T-helper 2 cell (primary cell): Measurements from ENCODE around the gene EXOSC9.
"Not testable (repeated sequence)": the region's sequence is repeated elsewhere in the genome, so short reads cannot be mapped to it uniquely, and the experiment has no call there.

ENCODE experiments used
- DNase-seq, 5 experiments: peaks; one replicate each; pipeline versions ENCODE4 v3.0.0 to v3.0.0-alpha.2; 2012 to 2022
- total RNA-seq, 2 donors: gene quantifications; one replicate each; lab custom pipeline; 2026; lab: John Stamatoyannopoulos, UW

The EXOSC9 gene, protein sequence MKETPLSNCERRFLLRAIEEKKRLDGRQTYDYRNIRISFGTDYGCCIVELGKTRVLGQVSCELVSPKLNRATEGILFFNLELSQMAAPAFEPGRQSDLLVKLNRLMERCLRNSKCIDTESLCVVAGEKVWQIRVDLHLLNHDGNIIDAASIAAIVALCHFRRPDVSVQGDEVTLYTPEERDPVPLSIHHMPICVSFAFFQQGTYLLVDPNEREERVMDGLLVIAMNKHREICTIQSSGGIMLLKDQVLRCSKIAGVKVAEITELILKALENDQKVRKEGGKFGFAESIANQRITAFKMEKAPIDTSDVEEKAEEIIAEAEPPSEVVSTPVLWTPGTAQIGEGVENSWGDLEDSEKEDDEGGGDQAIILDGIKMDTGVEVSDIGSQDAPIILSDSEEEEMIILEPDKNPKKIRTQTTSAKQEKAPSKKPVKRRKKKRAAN
- 96.0 to 102 reads per million in 2 donors for total RNA-seq

DNA sequence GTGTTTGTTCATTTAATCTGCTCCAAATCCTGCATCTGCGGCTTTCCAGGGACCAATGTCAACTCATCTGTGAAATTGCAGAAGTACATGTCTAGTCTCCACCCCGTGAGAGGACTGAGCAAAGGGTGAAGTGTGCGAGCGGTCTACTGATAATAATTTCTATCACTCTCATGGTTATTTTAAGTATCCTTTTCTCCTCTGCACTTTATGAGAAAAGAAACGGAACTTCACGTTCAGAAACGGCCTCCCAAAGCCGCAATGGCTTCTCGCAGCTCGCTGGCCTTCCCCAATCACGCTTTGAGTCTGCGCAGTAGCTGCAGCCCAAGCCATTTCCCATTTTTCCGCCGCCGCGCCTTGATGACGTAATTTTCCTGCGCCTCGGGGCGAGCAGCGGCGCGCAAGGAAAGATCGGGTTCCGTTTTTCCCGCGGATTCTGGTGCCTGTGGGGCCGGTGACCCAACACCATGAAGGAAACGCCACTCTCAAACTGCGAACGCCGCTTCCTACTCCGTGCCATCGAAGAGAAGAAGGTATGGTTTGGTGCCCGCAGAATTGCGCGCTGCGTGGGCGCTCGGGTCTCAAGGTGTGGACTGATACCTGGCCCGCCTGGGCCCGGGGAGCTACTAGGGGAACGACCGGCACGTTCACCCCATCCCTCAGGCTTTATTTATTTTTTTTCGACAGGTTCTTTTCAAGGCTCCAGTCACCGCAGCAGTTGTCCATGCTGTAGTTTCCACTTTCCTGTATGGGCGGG, at the start of gene EXOSC9:
Gene EXOSC9, plus strand, starts transcription at position 363 of the 754 bp plus-strand sequence. Its CDS starts 102 bp downstream, at position 465.
- DNase-seq: peak; percentile 83 to 95 (median 91)

DNA sequence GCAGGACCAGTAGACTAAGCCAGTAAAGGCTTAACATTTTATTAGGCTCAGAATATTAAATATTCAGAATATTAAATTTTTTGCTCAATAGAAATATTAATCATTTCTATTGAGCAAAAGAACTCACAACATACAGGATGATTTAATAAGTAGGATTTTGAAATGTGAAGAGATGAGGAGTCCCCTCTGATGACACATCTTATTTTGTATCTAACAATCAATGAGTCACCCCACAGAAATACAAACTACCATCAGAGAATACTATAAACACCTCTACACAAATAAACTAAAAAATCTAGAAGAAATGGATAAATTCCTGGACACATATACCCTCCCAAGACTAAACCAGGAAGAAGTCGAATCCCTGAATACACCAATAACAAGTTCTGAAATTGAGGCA, 49.0 kb upstream of the EXOSC9 start:
- DNase-seq: not testable (repeated sequence)

DNA sequence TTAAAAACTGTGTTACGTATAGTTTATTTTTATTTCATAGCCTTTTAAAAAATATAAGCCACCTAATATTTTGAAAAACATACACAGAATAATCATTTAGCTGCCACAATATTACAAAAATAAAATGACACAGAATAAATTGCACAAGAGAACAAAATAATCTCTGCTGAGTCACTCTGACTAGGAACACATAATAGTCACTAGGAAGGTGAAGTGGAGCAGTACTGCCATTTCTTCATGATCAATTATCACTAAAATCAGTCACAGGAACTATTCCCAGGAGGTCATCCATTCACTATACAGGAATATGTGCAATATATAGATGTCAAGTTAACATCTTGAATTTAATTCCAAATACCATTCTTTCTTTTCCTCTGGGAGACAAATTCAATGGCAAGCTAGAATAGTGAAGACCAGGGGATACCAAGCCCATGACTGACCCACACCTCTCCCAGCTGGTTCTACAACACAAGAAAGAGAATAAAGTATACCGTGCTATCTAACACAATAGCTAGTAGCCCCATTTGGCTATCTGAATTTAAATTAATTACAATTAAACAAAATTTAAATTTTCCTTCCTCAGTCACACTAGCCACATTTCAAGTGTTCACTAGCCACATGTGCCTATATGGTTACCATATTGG, 42.1 kb upstream of the EXOSC9 start:
- DNase-seq: no peak

DNA sequence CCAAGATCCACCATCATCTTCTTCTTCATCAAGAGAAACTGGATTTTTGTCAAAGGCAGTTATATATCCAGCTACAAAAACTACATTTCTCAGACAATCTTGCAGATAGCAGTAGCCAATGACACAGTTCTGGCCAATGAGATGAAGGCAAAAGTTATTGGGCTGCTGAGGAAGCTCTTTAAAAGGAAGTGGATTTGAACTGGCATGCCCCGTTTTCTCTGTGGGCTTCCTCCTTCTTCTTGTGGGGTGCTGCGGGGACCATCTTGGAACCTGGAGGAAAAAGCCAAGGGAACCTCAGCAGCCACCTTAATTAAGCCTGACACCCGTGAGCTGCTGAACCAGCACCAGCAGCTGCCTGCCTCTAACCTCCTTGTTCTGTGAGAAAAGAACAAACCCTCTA, 40.9 kb upstream of the EXOSC9 start:
- no peak for DNase-seq

DNA sequence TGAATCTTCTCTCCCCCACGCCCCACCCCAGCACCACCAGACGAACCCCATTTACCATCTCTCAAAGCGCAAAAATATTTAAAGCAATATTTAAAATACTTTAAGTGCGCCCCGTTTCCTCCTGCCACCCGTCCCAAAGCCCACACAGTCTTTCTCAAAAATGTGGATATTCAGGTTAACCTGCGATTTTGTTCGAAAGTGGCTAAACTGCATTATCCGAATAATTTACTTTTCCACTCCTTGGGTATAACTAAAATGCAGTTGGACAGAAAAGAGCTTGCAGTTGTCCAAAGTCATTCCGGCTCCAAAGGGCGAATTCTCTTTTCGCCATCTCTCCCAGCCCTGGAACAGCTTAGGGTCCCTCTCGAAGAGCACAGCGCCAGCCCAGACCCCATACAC, 36.8 kb upstream of the EXOSC9 start:
- DNase-seq: no peak

DNA sequence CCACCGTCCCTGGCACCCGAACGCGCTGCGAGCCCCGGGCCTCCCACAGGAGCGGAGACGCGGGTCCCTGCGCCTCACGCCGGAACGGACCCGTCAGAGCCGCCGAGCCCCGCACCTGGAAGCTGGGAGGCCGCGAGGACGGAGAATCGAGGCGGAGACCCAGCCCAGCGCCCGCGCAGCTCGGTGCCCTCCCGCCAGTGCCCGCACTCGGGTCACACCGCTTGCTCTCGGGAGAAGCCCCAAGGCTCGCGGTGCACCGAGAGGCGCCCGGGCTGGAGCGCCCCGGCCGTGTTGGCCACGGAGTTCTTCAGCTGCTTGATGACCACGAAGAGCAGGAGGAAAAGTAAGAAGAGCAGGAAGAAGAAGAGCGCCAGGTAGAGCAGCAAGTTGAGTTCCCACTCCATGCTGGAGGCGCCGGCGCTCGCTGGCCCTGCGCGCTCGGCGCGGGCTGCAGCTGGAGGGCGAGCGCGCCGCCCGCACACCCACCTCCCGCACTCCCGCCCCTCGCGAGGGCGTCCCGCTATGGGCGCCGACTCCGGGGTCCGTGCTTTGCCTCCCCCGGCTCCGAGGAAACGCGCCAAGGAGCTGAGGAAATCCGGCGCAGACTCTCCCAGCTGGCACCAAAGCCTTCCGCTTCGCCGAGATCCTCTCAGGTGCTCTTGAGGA, 36.3 kb upstream of the EXOSC9 start, which contains the start of gene SMIM43:
Gene SMIM43, minus strand, starts transcription at position 463 of the 666 bp plus-strand sequence. Its CDS starts 59 bp downstream, at position 404.
- DNase-seq: no peak

DNA sequence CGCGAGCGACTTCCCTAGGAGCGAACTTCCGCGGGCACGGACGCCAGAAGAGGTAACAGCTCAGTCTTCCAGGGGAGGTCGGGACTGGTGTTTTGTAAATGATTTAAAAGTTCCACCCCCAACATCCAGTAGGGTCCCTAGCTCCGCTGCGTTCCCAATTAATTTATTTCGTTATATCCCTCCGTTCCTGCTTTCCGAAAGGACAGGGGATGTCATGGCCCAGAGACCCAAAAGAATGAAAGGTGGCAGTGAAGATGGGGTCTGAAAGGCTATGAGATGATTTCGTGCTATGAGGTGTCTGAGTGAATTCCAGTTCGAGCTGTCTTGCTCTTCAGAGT, 35.8 kb upstream of the EXOSC9 start:
- no peak for DNase-seq

DNA sequence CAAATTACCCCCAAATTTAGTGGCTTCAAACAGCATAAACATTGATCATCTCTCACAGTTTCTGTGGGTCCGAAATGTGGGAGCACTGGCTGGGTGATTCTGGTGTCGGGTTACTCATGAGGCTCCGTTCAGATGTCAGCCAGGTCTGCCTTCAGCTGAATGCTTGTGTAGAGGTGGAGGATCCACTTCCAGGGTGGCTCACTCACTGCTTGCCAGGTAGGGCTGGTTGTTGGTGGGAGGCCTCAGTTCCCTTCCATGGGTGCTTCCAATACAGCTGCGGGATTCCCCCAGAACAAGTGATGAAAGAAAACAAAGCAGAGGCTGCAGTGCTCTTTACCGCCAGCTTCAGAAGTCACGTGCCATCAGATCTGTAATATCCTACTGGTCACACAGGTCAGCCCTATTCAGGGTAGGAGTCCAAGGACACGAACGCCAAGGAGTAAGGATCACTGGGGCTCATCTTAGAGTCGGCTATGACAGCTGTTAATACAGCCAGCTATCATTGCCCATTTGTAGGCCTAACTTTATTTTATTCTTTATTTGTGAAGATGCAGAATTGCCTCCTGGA, 35.1 kb upstream of the EXOSC9 start:
- DNase-seq: no peak

DNA sequence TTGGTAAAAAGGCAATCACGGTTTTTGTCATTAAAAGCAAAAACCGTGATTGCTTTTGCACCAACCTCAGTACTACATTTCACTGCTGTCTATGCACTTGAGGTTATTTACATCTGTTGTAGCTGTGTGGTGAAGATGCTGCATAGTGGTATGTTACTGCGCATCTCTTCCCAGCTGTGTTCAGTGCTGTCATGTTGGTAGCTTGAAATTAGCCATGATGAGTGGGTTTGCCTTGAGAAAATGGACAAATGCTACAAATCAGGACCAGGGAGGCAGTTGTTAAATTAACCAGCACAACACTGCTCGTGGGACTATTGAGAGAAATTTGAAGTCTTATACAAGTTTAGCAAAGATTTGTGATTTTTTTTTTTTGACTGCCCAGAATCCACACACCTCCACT, 34.0 kb upstream of the EXOSC9 start:
- no peak for DNase-seq

DNA sequence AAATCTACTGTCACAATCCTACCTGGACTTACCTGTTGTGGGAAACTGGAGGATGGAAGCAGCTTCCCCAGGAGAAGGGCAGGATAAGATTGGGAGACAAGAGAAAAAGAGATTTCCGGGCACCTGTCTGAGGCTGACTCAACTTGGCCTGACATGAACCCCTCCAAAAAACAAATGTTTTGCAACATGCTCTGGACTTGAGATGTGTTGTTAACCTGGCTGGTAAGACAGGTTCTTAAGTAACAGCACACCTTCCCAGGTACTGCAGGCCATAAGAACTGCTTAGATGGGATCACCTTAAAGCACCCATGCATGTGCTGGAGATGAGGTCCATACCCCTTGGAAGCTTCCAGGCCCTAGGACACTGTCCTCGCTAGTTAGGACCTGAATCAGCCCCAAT, 31.8 kb upstream of the EXOSC9 start:
- no peak for DNase-seq

DNA sequence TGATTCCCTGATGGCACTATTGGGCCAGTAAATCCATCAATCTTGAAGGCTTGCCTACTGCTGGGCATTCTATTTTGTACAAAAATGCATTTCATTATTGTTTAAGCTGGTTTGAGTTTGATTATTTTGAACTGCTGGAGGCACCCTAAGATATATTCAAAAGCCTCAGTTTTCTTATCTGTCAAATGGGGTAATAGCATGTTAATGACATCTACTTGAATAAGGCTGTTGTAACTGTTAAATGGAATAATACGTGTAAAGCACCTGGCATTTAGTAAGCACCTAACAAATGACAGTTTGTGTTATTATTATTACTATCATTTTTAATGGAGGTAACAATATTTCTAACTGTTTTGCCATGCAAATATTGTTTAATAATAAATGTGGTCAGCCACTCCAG, 29.3 kb upstream of the EXOSC9 start:
- no peak for DNase-seq

DNA sequence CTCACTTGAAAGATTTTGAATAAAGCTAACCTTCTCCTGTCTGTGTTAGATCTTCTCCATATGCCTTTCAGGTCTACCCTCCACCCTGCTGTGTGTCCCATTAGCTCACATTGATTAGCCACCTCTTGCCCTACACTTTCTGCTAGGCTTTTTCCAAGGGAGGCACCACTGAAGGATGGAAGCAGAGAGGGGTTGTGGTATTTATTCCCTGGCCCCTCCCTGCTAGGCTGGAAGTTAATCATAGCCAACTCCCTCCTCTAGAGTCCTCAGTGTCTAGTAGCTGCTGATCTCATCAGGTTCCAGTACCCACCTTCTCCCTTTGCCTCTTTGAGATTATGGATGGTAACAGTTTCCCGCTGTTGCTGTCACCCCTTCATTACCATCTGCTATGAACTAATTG, 27.2 kb upstream of the EXOSC9 start:
- no peak for DNase-seq

DNA sequence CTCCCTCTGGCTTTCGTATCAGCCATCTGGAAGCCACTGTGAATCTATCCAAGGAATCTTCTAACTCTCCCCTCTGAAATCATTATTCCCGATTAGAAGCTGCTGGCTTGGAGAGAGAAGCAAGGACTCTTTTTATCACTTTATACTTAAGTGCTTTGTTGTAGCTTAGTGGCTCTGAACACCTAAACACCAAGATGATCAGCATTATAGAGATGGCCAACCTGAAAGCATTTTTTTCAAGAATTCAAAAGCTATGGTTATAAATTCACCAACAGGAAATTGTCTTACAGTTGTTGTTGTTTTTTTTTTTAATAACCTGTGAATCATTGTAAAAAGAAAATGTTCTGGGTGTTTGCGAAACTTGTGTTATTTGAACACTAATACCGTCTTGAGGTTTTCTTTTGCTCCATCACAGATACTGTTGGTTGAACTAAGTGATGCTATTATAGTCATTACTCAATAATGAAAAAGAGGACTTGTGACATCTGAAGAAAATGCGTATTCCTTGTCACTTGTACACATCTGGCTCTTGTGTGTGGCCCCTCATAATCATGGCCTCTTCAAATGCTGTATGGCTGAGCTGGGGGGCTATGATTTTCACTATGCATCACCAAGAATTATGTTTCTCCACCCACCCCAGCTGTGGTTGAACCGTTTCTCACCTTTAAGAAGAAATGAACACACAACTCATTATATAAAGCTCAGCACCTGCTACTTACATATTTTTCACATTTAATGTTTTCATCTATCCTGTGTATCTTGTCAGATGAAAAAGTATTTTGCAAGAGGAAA, 24.3 kb upstream of the EXOSC9 start:
- DNase-seq: no peak

DNA sequence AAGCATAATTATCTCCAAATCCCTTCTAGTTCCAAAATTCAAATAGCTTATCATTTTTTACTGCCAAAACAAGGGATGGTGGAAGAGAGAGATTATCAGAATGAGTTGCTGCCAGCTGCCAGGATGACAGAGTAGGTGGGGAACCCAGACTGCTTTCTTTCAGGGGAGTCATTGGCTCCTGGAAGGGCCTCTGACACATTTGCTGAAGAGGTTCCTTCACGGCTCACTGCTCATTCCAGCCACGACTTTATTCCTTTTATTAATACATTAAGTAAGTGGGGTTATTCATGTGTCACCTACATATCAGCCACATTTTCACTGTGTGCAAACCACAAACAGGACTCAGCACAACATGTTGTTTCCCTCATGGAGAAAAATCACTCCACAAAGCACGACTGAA, 23.5 kb upstream of the EXOSC9 start:
- DNase-seq: no peak

DNA sequence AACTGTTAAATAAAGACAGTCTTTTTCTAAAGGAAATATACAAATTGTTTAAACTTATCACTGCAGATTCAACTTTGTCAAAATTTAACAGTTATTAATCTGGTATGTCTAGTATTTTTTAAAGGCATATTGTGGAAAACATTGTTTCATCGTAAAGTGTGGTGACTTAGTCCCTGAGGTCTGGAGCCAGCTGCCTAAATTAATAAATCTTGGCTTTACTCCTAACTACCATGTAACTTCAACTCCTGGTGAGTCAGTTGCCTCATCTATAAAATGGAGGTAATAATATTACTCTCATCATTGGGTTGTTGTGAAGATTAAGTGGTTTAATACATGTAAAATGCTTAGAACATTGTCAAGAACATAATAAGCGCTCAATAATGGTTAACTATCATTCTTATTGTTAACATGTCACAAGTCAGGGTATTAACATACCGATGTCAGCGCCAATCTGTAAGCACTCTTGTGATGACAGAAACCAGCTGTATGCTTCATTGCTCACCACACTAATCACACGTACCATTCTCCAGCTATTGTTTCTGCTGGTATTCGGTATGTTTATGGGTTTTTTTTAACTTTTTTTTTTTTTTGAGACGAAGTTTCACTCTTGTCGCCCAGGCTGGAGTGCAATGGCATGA, 22.0 kb upstream of the EXOSC9 start:
- DNase-seq: no peak

DNA sequence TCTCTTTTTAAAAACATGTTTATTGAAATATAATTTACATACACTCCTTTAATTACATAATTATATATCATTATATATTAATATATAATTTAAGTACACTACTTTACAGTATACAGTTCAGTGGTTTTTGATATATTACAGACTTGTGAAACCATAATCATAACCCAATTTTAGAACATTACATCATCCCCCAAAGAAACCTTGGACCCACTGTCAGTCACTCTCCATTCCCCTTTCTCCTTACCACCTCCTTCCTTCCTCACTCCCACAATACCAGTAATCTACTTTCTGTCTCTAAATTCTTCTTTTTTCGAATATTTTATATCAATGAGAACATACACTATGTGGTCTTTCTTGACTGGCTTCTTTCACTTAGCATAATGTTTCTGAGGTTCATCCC, 17.9 kb upstream of the EXOSC9 start:
- no peak for DNase-seq

DNA sequence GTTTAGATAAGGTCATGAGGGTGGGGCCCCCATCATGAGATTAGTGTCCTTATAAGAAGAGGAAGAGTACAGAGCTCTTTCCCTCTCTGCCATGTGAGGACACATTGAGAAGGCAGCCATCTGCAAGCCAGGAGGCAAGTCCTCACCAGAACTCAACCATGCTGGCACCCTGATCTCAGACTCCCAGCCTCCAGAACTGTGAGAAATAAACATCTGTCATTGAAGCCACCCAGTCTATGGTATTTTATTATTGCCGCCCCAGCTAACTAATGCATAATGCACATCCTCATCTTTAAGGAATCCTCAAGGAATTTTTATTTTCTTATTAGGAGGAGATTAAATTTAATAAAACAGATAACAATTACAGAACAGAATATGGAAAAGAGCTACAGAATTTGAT, 16.7 kb upstream of the EXOSC9 start:
- DNase-seq: no peak

DNA sequence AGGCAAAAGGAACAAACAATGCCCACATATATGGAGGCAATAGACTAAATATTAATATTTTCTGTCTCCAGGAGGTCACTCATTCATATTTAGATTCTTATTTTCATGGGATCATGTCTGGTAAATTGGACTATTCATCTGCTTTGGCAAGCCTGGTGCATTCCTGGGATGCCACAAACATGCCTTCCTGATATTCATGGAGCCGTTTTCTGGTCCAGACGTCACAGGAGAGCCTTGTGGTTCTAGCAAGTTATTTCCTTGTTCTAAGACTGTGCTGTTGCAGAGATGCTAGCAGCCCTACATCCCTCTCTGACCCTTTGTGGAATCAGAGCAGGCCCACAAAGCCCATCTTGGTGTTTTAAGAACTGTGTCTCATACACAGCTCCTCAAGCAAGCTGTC, 16.1 kb upstream of the EXOSC9 start:
- no peak for DNase-seq

DNA sequence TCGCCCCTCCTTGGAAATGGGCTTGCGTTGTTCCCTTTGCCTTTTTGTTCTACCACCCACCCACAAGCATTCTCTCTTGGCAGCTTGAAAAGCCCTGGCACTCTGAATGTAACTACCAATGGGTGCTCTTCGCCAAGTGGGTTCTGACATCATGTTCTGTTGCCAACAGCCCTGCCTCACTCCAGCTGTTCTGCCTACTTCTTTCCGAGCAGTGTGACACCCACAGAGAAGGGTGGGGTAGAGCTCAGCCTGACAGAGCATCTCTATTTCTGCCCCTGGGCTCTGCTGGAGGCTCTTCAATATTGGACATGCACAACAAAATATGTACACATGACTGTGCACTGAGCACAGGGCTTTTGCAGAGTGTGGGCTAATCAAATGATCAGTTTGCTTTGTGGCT, 15.6 kb upstream of the EXOSC9 start:
- DNase-seq: no peak

DNA sequence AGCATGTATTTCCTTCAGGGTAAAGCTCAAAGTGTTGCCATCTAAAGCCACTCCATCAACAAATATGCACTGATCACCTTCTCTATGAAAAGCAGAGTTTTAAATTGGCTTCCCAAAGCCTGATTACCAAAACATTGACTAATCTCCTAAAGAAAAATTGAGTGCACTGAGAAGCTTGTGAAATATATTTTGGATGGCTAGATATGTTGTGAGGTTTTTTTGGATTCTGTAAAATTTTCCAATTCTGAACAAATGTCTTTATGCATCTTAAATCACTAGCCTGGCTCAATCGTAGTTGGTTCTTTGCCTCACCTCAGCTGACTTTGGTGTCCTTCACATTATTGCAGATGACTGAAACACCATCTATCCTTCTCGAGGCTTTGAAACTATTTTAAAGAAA, 14.9 kb upstream of the EXOSC9 start:
- DNase-seq: no peak

DNA sequence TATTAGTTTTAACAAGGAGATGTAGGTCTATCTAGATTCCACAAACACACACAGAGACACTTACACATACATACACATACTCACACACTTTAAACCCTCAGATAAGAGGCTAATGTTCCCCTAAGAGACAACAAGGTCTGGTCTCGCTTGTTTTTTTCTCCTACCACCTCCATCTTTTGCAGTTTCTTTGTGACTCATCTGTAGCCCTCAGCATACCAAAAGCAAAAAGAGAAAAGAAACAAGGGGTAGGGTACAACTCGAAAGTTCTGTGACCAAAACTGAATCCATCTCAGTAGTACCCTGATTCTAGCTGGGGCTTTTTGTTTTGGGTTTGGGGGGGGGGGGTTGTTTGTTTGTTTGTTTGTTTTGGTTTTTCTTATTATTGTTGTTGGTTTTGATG, 12.2 kb upstream of the EXOSC9 start:
- peak in 1 of 5 experiments; percentile 60 for DNase-seq
